CD4-positive, alpha-beta T cell treated with Interleukin-4 for 4 hours (primary cell): ENCODE measurements around the gene IL17RD.

Source experiments
- DNase-seq: peaks from one replicate; pipeline ENCODE4 v3.0.0-alpha.2; 2020

Gene IL17RD

DNA sequence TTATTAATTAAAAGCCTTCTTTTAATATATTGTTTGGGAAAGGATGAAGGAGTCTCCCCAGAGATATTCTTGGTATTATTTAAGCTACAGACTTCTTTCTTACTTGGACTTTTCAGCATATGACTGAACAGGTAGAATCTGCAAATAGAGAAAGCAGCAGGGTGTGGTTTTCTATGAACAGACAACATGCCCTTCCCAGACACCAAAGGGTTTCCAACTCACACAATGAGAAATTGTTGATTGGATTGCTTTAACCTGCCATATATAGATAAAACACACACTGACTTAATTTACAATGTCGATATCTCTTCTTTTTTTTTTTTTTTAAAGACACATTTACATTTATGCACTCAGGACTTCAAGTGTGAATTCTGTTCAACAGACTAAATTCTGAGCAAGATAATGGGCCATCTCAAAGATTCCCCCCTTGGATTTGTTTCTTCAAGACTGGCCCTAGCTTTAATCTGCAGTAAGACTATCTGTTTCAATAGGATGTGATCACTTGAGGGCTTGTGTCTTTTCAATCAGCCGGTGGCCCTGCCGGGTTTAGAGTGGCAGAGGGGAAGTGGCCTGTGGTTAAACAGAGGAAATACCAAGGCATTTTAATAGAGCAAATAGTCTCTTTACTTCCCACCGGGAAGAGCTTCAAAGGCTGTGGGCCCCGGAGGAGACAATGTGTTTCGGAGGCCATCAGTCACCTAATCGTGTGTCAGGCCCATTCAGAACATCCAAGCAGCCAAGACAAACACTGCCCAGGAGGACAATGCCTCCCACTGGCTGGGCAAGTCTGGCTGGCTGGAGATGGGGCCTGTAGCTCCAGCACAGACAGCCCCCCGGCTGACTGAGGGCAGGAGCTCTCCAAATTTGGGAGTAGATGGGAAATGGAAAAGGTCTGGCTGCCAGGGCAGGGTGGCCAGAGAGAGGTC lies 6.1 kb downstream of the IL17RD start:
- DNase-seq: peak; percentile 13

DNA sequence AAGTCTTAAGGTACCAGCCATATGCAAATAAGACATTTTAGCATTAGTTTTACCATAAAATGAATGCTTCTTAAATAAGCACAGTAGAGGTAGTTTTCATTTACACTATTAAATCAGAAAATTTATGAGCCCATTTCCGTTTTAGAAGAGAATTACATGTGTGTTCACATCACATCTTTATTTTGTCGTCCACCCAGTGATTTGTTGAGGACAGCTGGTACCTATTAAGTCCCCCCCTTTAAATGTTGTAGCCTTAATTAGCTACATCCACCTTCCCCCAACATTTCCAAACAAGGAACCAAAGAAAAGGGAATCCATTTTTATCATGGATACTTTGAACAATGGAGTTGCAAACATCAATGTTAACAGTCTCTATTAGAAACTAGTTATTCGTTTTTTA lies 6.8 kb downstream of the IL17RD start:
- DNase-seq: no peak

GRCh38 chr3:57157545-57157944 lies 7.6 kb downstream of the IL17RD start:
- no peak for DNase-seq

GRCh38 chr3:57155310-57155643 lies 9.9 kb downstream of the IL17RD start:
- DNase-seq: no peak

- no peak for DNase-seq
These were observed 10.5 kb downstream of the IL17RD start for GRCh38 chr3:57154470-57155309.

DNA sequence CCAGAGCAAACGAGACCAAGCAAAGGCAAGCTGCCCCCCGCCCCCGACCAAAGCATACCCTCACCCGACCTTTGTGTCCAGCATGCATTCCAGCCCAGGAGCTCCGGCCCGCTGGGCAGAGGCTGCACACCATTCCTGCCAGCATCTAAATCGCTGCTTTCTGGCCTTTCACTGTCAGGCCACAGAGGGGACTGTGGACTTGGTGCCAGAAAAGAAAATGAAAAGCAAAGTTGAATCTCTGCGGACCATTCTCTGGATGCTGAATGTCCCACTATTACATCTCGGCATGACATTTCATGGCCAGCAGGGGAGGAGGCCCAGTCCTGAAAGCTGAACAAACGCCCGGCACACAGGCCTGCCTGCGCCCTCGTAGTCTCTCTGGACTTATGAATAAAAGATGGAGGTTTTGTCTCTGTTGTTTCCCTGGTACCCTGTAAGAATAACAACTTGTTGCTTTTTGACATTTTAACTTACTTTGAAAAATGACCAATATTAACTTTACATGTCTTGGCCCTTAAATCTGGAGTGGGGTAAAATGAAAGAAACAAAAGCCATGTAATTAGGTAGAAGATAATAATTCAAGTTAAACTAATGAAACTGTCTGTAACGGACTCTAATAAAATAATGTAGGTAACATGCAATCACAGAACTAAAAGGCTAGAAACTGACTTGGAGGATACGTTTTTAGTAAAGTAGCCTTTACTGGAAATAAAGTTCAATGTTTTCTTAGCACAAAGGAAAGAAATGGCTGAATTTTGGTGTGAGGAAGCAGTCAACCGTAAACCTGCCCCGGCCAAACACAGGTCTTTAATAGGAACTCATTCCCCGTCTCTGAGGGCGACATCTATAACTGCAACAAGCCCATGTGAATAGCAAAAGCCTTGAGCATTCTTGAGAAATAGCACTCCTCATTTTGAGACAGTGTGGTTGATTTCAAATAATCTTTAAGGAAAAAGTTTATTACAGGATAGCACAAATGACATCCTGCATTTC lies 12.7 kb downstream of the IL17RD start:
- DNase-seq: no peak

DNA sequence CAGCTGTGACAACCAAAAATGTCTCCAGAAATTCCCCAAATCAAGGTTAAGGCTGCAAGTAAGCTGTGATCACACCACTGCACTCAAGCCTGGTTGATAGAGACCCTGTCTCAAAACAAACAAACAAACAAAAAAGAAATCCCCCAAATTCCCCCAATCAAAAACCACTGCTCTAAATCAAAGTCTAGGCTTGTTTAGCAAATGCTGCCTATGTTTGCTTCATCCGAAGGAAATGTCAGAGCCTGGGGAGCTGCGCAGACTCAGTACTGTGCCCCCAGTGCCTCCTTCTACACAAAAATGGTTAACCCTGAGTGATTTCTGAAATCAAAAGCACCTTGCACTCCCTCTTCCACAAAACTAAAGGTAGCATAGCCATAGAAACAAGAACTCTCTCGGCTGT lies 13.4 kb downstream of the IL17RD start:
- no peak for DNase-seq

GRCh38 chr3:57151021-57151449 lies 14.1 kb downstream of the IL17RD start:
- no peak for DNase-seq

DNA sequence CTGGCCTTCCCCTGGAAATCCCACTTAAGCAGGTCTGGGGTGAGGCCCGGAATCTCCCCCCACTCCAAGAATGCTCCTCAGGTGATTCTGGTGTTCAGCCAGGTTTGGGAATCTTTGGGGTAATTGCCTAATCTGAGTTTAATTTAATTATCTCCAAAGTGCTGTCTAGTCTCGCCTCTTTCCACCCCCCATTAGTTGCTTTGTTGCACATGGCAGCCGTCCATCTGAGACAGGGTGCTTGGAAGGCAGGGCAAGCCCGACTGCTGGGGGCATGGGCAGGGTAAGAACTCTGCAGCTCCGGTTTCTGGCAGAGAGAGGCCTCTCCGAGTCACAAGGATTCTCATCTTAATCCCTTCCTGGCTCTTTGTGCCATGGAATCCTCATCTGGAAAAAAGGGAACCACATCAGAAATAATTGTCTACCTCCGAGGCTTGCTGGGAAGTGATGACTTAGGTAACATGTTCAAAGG lies 15.0 kb downstream of the IL17RD start:
- no peak for DNase-seq

GRCh38 chr3:57147071-57147470 lies 18.1 kb downstream of the IL17RD start:
- no peak for DNase-seq

GRCh38 chr3:57145852-57146251 lies 19.3 kb downstream of the IL17RD start:
- no peak for DNase-seq

GRCh38 chr3:57144952-57145351 lies 20.2 kb downstream of the IL17RD start:
- no peak for DNase-seq

- no peak for DNase-seq
These were observed 21.2 kb downstream of the IL17RD start for GRCh38 chr3:57143886-57144459.

- no peak for DNase-seq
These were observed 22.8 kb downstream of the IL17RD start for GRCh38 chr3:57142411-57142723.

DNA sequence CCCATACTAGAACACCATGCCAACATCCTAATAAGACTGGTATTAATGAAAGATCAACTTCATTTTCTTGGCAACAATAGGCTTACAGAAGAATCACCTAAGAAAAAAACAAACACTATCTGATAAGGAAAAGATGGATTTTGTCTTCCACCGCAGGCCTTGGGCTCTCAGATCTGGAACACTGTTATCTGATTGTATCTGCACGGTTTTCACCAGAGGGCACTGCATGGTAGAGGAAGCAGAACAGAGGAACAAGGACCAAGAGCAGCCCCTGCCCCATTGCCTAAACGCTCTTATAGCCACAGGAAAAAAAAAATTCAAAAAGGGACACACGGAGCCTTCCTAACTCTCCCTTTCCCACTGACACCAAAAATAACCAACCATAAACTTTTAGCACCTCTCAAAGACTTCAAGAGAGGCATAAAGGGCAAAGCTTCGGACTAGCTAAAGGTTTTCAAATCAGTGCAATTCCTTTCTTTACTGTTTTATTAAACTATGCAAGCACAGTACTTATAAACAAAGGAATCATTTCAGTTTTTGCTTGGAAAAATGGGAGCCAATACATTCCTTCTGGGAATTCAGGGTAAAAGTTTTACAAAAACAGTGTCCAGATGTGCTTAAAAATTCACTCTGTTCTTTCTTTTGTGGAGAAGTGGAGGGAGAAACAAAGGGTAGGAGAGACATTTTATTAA lies 23.3 kb downstream of the IL17RD start:
- DNase-seq: no peak

DNA sequence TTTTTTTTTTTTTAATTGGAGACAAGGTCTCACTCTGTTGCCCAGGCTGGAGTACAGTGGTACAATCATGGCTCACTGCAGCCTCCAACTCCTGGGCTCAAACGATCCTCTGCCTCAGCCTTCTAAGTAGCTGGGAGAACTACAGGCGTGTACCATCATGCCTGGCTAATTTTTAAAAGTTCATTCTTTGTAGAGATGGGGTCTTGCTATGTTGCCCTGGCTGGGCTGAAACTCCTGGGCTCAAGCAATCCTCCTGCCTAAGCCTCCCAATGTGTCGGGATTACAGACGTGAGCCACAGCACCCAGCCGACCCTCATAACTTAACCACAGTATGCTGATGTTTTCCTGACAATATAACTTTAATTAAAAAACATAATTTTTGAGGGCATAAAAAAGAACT lies 24.3 kb downstream of the IL17RD start:
- DNase-seq: no peak

DNA sequence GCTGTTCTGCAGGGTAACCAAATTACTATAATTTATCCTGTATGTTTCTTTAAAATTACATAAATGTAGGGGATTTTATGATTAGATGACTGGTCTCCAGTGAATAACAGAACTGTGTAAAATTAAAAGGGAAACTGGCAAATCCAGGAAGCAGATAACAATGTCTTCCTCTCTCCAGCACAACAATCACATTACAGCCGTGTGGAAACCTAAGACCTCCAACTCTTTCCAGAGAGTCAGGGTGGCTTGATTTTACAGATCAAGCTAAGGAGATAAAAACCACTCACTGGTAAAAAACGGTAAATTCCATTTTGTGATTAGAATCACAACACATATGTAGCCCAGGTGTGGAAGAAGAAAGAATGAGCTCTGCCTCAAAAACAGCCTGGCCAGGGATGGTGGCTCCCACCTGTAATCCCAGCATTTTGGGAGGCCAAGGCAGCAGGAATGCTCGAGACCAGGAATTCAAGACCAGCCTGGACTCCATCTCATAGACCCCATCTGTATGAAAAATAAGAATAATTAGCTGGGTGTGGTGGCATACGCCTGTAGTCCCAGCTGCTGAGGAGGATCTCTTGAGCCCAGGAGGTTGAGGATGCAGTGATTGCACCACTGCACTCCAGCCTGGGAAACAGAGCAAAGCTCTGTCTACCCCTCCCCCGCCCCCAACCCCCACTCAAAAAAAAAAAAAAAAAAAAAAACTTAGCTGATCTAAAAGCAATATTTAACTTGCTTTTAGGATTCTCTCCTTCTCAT lies 29.0 kb downstream of the IL17RD start:
- no peak for DNase-seq

- no peak for DNase-seq
These were observed 32.0 kb downstream of the IL17RD start for GRCh38 chr3:57133157-57133556.

- DNase-seq: no peak
These were observed 32.5 kb downstream of the IL17RD start for GRCh38 chr3:57132674-57133073.

DNA sequence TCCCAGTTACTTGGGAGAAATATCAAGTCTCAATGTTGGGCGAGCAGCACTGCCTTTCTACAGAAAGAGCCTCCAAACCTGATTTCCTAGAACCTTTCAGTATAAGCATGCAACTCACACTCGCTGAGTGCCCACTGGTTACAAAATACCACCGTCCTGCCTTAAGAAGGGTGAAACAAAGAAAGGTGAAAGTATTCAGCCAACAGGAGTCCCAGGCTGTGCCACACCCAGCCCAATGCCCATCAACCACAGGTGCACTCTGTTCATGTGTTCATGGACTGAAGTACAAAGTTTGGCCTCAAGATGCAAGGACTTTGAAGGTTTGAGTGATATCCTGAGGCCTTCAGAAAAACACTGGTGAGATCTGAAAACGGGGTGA lies 34.0 kb downstream of the IL17RD start:
- DNase-seq: no peak

DNA sequence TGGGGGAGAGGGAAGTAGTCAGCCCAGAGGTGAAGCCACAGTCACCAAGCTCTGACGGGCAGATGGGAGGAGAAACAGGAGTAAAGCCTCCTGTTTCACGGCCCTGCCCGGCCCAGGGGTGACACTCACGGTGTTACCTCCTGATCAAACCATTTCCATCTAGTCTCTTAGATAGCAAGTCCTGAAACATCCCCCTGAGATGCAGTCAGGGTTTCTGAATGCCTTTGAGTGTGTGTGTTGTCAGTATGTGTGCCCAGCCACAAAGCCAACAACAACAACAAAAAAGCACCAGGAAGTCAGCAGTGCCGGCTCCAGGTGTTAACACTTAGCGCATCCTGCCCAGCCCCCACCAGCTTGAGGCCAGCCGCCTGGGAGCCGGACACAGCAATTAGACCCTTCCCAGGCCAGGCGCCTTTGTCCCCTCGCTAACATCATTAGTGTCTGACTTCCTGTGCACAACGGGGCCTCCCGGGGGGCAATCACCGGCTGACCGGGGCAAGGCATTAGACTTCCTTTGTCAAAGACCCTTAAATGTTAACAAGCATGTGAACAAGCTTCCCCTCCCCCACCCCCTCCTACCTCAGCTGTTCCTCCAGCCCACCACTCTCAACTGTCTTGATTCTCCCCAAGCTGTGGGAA lies 34.5 kb downstream of the IL17RD start:
- DNase-seq: no peak
